ENCODE data around the gene NINJ1. TPM values are rescaled to one million over a fixed set of nuclear protein-coding genes. Genes with fewer than 3 reads are reported as not detected.
A peak's percentile ranks its signal among the peaks of the same experiment; 100 is the strongest.

NINJ1 gene
- total RNA-seq, 3 donors from 2014 or later: 19.5 to 68.9 (median 23.2) TPM

GRCh38 chr9:93096811-93097382 is 37.2 kb downstream of the NINJ1 start:
- Histone ChIP-seq H3K4me3 (peak overlapping the region; percentile 84), H3K9me3 (no peaks in the 10 kb centered on the region), H3K4me1 (ENCODE audit: low read depth) (peaks cover 50% of the 10 kb centered on the region), H3K36me3 (ENCODE audit: low read depth) (no peaks in the 10 kb centered on the region)
- intact Hi-C loops (cut with DNase I, micrococcal nuclease): no loop called here
- ATAC-seq (no peak), DNase-seq (peak in 2 of 3 donors; percentile 28 to 66)
- TF ChIP-seq, protein P1, sequence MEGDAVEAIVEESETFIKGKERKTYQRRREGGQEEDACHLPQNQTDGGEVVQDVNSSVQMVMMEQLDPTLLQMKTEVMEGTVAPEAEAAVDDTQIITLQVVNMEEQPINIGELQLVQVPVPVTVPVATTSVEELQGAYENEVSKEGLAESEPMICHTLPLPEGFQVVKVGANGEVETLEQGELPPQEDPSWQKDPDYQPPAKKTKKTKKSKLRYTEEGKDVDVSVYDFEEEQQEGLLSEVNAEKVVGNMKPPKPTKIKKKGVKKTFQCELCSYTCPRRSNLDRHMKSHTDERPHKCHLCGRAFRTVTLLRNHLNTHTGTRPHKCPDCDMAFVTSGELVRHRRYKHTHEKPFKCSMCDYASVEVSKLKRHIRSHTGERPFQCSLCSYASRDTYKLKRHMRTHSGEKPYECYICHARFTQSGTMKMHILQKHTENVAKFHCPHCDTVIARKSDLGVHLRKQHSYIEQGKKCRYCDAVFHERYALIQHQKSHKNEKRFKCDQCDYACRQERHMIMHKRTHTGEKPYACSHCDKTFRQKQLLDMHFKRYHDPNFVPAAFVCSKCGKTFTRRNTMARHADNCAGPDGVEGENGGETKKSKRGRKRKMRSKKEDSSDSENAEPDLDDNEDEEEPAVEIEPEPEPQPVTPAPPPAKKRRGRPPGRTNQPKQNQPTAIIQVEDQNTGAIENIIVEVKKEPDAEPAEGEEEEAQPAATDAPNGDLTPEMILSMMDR (IDR thresholded peaks at IDR 0.05): no peak

- H3K36me3 ChIP-seq (ENCODE audit: low read depth): no peaks in the 10 kb centered on the region
- intact Hi-C loops (cut with DNase I, micrococcal nuclease): no loop called here
- ATAC-seq: peak; percentile 41
- DNase-seq: peak; percentile 78 to 90 (median 88)
- TF ChIP-seq, protein P1 (IDR thresholded peaks at IDR 0.05): no peak
- H3K4me3 ChIP-seq: peak within 1 kb of the TSS; percentile 84
- H3K9me3 ChIP-seq: no peaks in the 10 kb centered on the region
- peaks cover 50% of the 10 kb centered on the region for H3K4me1 ChIP-seq (ENCODE audit: low read depth)
These were observed 37.8 kb downstream of the NINJ1 start, which contains the start of gene CARD19 for GRCh38 chr9:93096131-93096802. Gene CARD19 (plus strand): TSS chr9:93096217. CDS start chr9:93096346, 129 bp downstream.

DNA sequence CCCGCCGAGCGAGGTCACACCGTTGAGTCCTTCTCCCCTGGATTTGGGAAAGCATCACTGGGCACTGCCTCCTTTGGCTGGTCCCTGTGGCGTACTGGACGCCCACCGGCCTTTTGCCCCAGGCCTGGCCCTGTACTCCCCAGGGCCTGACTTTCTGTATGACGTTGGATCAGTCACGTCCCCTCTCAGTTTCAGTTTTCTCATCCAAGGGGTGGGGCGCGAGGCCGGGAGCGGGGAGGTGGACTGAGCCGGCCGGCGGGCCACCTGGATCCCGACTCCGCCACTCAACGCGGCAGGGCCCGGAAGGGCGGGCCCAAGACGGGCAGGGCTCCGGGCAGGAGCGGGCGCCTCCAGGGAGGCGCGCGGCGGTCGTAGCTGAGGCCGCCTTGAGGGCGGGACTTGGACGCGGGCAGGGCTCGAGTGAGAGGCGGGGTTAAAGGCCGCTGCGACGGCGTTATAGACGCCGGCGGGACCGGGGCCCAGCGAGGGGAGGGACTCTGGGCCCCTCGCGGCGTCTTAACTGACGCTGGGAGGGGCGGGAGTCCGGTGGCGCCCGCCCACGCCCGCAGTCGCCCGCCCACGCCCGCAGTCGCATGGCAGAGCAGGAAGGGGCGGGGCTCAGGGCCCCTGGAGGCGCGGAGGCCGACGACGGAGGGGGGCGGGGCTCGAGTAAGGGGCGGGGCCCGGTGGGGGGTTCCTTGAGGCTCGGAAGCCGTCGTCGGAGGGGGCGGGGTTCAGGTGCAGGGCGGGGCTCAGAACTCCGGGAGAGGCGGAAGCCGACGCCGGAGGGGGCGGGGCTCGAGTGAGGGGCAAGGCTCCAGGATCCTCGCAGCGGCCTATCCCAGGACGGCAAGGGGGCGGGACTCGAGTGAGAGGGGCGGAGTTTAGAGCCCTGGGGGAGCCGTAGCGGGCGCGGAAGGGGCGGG is 38.6 kb downstream of the NINJ1 start:
- TF ChIP-seq, protein P1 (IDR thresholded peaks at IDR 0.05): no peak
- peak; percentile 81 for ATAC-seq
- DNase-seq: peak; percentile 100
- Histone ChIP-seq H3K9me3 (no peaks in the 10 kb centered on the region), H3K4me3 (peak overlapping the region; percentile 84), H3K36me3 (ENCODE audit: low read depth) (no peaks in the 10 kb centered on the region), H3K4me1 (ENCODE audit: low read depth) (peaks cover 50% of the 10 kb centered on the region)
- intact Hi-C loops (cut with DNase I, micrococcal nuclease): no loop called here

DNA sequence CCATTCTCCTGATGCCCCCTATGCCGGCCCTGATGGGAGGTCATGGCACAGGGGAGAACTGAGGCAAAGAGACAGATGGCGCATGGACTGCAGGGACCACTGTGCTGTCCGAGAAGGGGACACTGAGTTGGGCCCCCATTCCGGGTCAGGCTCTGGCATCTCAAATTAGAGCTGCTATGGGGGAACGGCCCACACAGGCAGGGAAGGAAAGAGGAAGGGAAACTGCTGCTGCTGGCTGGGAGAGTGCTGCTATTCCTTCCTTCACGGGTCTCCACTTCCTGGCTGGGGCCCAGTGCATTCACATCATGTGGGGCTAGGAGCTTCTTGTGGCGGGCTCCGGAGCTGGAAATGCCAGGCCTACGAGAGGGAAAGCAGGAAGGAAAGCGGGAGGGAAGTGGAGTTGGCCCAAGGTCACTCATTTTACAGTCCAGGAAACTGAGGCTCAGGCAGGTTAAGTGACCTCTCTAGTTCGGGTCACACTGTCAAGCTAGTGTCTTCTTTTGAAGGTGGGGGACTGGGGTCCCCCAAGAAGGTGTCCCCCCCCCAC is 39.3 kb downstream of the NINJ1 start:
- Histone ChIP-seq H3K4me1 (ENCODE audit: low read depth) (peaks cover 50% of the 10 kb centered on the region), H3K9me3 (no peaks in the 10 kb centered on the region), H3K4me3 (no peak overlapping the region), H3K36me3 (ENCODE audit: low read depth) (no peaks in the 10 kb centered on the region)
- intact Hi-C loops (cut with DNase I, micrococcal nuclease): no loop called here
- DNase-seq (peak; percentile 64 to 83 (median 73)), ATAC-seq (no peak)
- TF ChIP-seq, protein P1 (IDR thresholded peaks at IDR 0.05): no peak

DNA sequence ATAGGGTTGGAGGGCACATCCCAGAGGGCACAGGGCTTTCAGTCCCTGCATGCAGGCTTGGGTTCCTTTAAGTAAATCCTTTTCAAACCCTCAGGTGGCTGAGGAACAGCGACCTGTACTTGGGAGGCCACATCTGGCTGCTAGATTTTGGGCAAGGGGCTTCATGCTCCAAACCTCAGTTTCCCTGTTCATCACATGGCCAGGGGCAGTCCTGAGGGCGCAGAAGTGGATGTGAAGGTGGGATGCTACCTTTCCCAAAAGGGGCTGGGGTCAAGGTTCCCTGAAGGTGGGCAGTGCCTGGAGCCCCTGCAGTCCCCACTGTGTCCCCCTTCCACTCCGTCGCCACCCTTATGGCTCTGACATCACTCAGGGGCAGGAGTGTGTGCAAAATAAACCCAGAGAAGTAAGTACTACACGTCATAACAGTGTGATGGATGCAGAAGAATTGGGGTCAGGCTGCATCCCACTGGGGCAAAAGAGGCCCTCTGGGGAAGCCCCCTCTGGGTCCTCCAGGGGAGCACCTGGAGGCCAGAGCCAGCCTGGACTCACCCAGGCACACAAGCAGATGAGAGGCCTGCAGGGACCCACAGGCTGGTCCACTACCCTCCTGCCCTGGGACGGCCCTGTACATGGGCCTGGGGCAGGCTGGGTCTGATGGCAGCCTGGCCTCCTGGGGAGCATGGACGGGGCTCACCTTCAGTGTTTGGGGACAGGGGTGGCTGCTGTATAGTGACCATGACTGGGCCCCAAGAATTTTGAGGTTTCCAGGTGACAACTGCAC is 40.0 kb downstream of the NINJ1 start:
- no peak for ATAC-seq

More for the DNA sequence above, 40.0 kb downstream of the NINJ1 start:
- DNase-seq: peak in 2 of 3 donors; percentile 50 to 69
- Histone ChIP-seq H3K36me3 (ENCODE audit: low read depth) (no peaks in the 10 kb centered on the region), H3K4me1 (ENCODE audit: low read depth) (peaks cover 44% of the 10 kb centered on the region), H3K9me3 (no peaks in the 10 kb centered on the region), H3K4me3 (no peak overlapping the region)
- intact Hi-C loops (cut with DNase I, micrococcal nuclease): no loop called here
- TF ChIP-seq, protein P1 (IDR thresholded peaks at IDR 0.05): no peak

All from mucosa of descending colon (tissue), 3 donors.